Measurements from ENCODE around the gene ACP7. TPM values are rescaled to one million over a fixed set of nuclear protein-coding genes. Genes with fewer than 3 reads are reported as not detected.

The ACP7 gene
- total and polyA plus RNA-seq, 2 of the 8 experiments (the other 6 are each of a cell fraction or from before 2014, with no cell fraction given) = 0.27 to 0.50 TPM

Other genes with a start within 250 kb of the ACP7 start
- gene HNRNPL, start 234.4 kb upstream of the ACP7 start, total RNA-seq (2021; fragmentation: NEBNext Ultra II Directional; extraction: Animal tissue kit (Norgen Biotek cat#: 25700)) = 711 and 779 TPM in 2 replicates
- gene HNRNPL, start 234.4 kb upstream of the ACP7 start, polyA plus RNA-seq (2011; rRNA removed) = 403 and 404 TPM in 2 replicates
- 11.9 and 14.2 TPM in 2 replicates for gene RINL, start 206.1 kb upstream of the ACP7 start, total RNA-seq (2021; fragmentation: NEBNext Ultra II Directional; extraction: Animal tissue kit (Norgen Biotek cat#: 25700))
- gene RINL, start 206.1 kb upstream of the ACP7 start, polyA plus RNA-seq (2011; rRNA removed) = 11.1 and 13.1 TPM in 2 replicates
- gene SIRT2, start 184.8 kb upstream of the ACP7 start, total RNA-seq (2021; fragmentation: NEBNext Ultra II Directional; extraction: Animal tissue kit (Norgen Biotek cat#: 25700)) = 6.1 and 6.5 TPM in 2 replicates
- gene SIRT2, start 184.8 kb upstream of the ACP7 start, polyA plus RNA-seq (2011; rRNA removed) = 10.0 and 11.8 TPM in 2 replicates
- 36.3 and 37.3 TPM in 2 replicates for gene NFKBIB, start 184.4 kb upstream of the ACP7 start, total RNA-seq (2021; fragmentation: NEBNext Ultra II Directional; extraction: Animal tissue kit (Norgen Biotek cat#: 25700))
- gene NFKBIB, start 184.4 kb upstream of the ACP7 start, polyA plus RNA-seq (2011; rRNA removed) = 44.1 and 62.3 TPM in 2 replicates
- 0.56 and 0.73 TPM in 2 replicates for gene CCER2, start 172.2 kb upstream of the ACP7 start, total RNA-seq (2021; fragmentation: NEBNext Ultra II Directional; extraction: Animal tissue kit (Norgen Biotek cat#: 25700))
- 0.32 and 0.71 TPM in 2 replicates for gene CCER2, start 172.2 kb upstream of the ACP7 start, polyA plus RNA-seq (2011; rRNA removed)
- gene SARS2, start 153.6 kb upstream of the ACP7 start, total RNA-seq (2021; fragmentation: NEBNext Ultra II Directional; extraction: Animal tissue kit (Norgen Biotek cat#: 25700)) = 59.2 and 68.0 TPM in 2 replicates
- 102 and 139 TPM in 2 replicates for gene SARS2, start 153.6 kb upstream of the ACP7 start, polyA plus RNA-seq (2011; rRNA removed)
- 79.0 and 87.6 TPM in 2 replicates for gene MRPS12, start 153.4 kb upstream of the ACP7 start, total RNA-seq (2021; fragmentation: NEBNext Ultra II Directional; extraction: Animal tissue kit (Norgen Biotek cat#: 25700))
- 175 and 190 TPM in 2 replicates for gene MRPS12, start 153.4 kb upstream of the ACP7 start, polyA plus RNA-seq (2011; rRNA removed)
- gene FBXO17, start 108.6 kb upstream of the ACP7 start, total RNA-seq (2021; fragmentation: NEBNext Ultra II Directional; extraction: Animal tissue kit (Norgen Biotek cat#: 25700)) = 14.5 and 15.3 TPM in 2 replicates
- gene FBXO17, start 108.6 kb upstream of the ACP7 start, polyA plus RNA-seq (2011; rRNA removed) = 11.7 and 19.9 TPM in 2 replicates
- 18.8 and 25.5 TPM in 2 replicates for gene FBXO27, start 51.8 kb upstream of the ACP7 start, total RNA-seq (2021; fragmentation: NEBNext Ultra II Directional; extraction: Animal tissue kit (Norgen Biotek cat#: 25700))
- 10.9 and 16.8 TPM in 2 replicates for gene FBXO27, start 51.8 kb upstream of the ACP7 start, polyA plus RNA-seq (2011; rRNA removed)
- gene PAK4, start 41.4 kb downstream of the ACP7 start, total RNA-seq (2021; fragmentation: NEBNext Ultra II Directional; extraction: Animal tissue kit (Norgen Biotek cat#: 25700)) = 64.4 and 67.6 TPM in 2 replicates
- gene PAK4, start 41.4 kb downstream of the ACP7 start, polyA plus RNA-seq (2011; rRNA removed) = 50.7 and 107 TPM in 2 replicates
- gene NCCRP1, start 112.6 kb downstream of the ACP7 start, total RNA-seq (2021; fragmentation: NEBNext Ultra II Directional; extraction: Animal tissue kit (Norgen Biotek cat#: 25700)) = 2.8 and 3.2 TPM in 2 replicates
- gene NCCRP1, start 112.6 kb downstream of the ACP7 start, polyA plus RNA-seq (2011; rRNA removed) = 7.9 and 11.2 TPM in 2 replicates
- not detected in 2 replicates for gene SYCN, start 119.9 kb downstream of the ACP7 start, total RNA-seq (2021; fragmentation: NEBNext Ultra II Directional; extraction: Animal tissue kit (Norgen Biotek cat#: 25700))
- gene SYCN, start 119.9 kb downstream of the ACP7 start, polyA plus RNA-seq (2011; rRNA removed) = not detected in 2 replicates
- gene IFNL3, start 160.6 kb downstream of the ACP7 start, total RNA-seq (2021; fragmentation: NEBNext Ultra II Directional; extraction: Animal tissue kit (Norgen Biotek cat#: 25700)) = not detected in 2 replicates
- gene IFNL3, start 160.6 kb downstream of the ACP7 start, polyA plus RNA-seq (2011; rRNA removed) = 0.11 TPM in 1 of 2 replicates, not detected in the other
- gene IFNL4, start 164.5 kb downstream of the ACP7 start, total RNA-seq (2021; fragmentation: NEBNext Ultra II Directional; extraction: Animal tissue kit (Norgen Biotek cat#: 25700)) = not detected in 2 replicates
- gene IFNL4, start 164.5 kb downstream of the ACP7 start, polyA plus RNA-seq (2011; rRNA removed) = not detected in 2 replicates
- gene IFNL2, start 184.0 kb downstream of the ACP7 start, total RNA-seq (2021; fragmentation: NEBNext Ultra II Directional; extraction: Animal tissue kit (Norgen Biotek cat#: 25700)) = not detected in 2 replicates
- not detected in 2 replicates for gene IFNL2, start 184.0 kb downstream of the ACP7 start, polyA plus RNA-seq (2011; rRNA removed)
- gene IFNL1, start 212.0 kb downstream of the ACP7 start, total RNA-seq (2021; fragmentation: NEBNext Ultra II Directional; extraction: Animal tissue kit (Norgen Biotek cat#: 25700)) = not detected in 2 replicates
- not detected in 2 replicates for gene IFNL1, start 212.0 kb downstream of the ACP7 start, polyA plus RNA-seq (2011; rRNA removed)
- 6.6 and 7.5 TPM in 2 replicates for gene LRFN1, start 236.5 kb downstream of the ACP7 start, total RNA-seq (2021; fragmentation: NEBNext Ultra II Directional; extraction: Animal tissue kit (Norgen Biotek cat#: 25700))
- gene LRFN1, start 236.5 kb downstream of the ACP7 start, polyA plus RNA-seq (2011; rRNA removed) = 2.4 and 6.1 TPM in 2 replicates